Spleen (tissue), 7 donors: ENCODE measurements around the gene GPAM.

Experiments
- POLR2A ChIP-seq, 3 donors: fragments of 450-650 bp; IDR thresholded peaks; one replicate each; pipeline ENCODE4 v1.5.1; 2017; ENCODE audit warnings: antibody characterized with exemption in 3 of 3, mild to moderate bottlenecking in 1 of 3
- POLR2AphosphoS5 ChIP-seq, 3 donors: sonication (generic); formaldehyde crosslinking; IDR thresholded peaks; one replicate each; pipeline ENCODE4 v1.5.1; 2017; ENCODE audit warnings: antibody characterized with exemption in 3 of 3
- TF ChIP-seq, protein P1 (sequence below), 11 experiments: fragments of 200-600 bp in 7 of 11; fragments of 450-650 bp in 4 of 11; sonication (generic) in 4 of 11; IDR thresholded peaks in 8 of 11; conservative IDR thresholded peaks in 3 of 11; 1 replicate in 7 of 11; 2 replicates in 4 of 11; pipeline versions ENCODE4 v1.4.0 to v1.8.0; 2016 to 2021; ENCODE audit warnings: antibody characterized with exemption in 11 of 11, inconsistent platforms in 4 of 11, mild to moderate bottlenecking in 1 of 11
- donor health status: DM: no; HTN: no; CAD: no; lungs with moderate emphysema.
- donor health status: DM: no; HTN: no; CAD: no.
- donor health status: DM: no; HTN: no; CAD: no.

DNA sequence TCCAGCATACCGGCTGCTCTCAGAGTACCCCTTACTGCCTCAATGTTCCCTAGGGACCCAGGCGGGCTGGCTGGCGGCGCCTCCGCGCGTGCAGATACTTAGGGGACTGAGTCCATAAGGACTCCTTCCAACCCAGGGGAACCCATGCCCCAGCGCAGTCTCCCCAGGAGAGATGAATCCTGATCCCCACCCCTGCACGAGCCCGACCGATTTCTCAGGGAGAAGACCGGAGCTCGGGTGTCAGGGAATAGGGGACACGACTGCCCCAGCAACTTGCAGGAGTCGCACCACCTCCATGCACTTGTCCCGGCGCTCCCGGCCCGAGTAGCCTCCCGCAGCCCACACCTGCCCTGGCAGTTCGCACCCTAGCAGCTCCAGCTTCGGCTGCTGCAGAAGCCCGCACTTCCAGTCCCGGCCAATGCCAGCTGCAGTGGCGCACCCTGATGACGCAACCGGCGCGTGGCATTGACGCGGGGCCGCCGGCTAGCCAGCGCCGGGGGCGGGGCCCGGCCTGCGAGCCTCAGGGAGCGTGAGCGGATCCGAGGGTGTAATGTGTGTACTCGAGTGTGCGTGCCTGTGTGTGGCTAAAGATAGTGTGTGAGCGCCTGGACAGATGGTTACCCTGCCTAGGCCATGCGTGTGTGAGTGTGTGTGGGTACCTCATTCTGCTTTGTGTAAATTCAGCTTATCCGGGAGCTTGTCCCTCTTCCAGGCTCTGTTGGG lies at the start of gene GPAM:
- TF ChIP-seq POLR2A (IDR thresholded peaks at IDR 0.05) (peak in 2 of 3 donors; percentile 55 to 57), POLR2AphosphoS5 (IDR thresholded peaks at IDR 0.05) (peak; percentile 94 to 97 (median 96))
- TF ChIP-seq, protein P1, sequence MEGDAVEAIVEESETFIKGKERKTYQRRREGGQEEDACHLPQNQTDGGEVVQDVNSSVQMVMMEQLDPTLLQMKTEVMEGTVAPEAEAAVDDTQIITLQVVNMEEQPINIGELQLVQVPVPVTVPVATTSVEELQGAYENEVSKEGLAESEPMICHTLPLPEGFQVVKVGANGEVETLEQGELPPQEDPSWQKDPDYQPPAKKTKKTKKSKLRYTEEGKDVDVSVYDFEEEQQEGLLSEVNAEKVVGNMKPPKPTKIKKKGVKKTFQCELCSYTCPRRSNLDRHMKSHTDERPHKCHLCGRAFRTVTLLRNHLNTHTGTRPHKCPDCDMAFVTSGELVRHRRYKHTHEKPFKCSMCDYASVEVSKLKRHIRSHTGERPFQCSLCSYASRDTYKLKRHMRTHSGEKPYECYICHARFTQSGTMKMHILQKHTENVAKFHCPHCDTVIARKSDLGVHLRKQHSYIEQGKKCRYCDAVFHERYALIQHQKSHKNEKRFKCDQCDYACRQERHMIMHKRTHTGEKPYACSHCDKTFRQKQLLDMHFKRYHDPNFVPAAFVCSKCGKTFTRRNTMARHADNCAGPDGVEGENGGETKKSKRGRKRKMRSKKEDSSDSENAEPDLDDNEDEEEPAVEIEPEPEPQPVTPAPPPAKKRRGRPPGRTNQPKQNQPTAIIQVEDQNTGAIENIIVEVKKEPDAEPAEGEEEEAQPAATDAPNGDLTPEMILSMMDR (IDR thresholded peaks at IDR 0.05 in 8 of 11, conservative IDR thresholded peaks at IDR 0.05 in 3 of 11) = peak in 6 of 11 experiments; percentile 15 to 46 (median 32)
